Astrocyte (in vitro differentiated cells and primary cell): Measurements from ENCODE around the gene GOLGA6D. TPM values are rescaled to one million over a fixed set of nuclear protein-coding genes. Genes with fewer than 3 reads are reported as not detected.
A peak's percentile ranks its signal among the peaks of the same experiment; 100 is the strongest.
"Not testable (repeated sequence)": the region's sequence is repeated elsewhere in the genome, so short reads cannot be mapped to it uniquely, and the experiment has no call there.

ENCODE experiments used
- DNase-seq: peaks from one replicate; pipeline ENCODE4 v3.0.0-alpha.2; 2010; ENCODE audit warnings: low read depth
- FAIRE-seq: peaks from 2 replicates; lab custom pipeline; 2011; peaks lifted over from hg19 to GRCh38; lab: Jason Lieb, UNC
- H2AFZ ChIP-seq: 2 replicates; pipeline ENCODE4 v1.6.0; 2012; ENCODE audit warnings: low read depth, low read length, inconsistent platforms
- H3K27ac ChIP-seq: 2 replicates; pipeline ENCODE4 v1.5.1; 2011; ENCODE audit warnings: low read depth, low read length, inconsistent platforms
- H3K27me3 ChIP-seq: 2 replicates; pipeline ENCODE4 v1.6.0; 2011; ENCODE audit warnings: low read length, inconsistent platforms; ENCODE audit not compliant: insufficient read depth
- H3K36me3 ChIP-seq: 2 replicates; pipeline ENCODE4 v1.5.1; 2011; ENCODE audit warnings: low read length, inconsistent platforms; ENCODE audit not compliant: insufficient read depth
- H3K4me1 ChIP-seq: 2 replicates; pipeline ENCODE4 v1.5.1; 2011; ENCODE audit warnings: low read length, inconsistent platforms; ENCODE audit not compliant: insufficient read depth
- H3K4me2 ChIP-seq: 2 replicates; pipeline ENCODE4 v1.6.0; 2012; ENCODE audit warnings: low read length, inconsistent platforms
- H3K4me3 ChIP-seq: 2 replicates; pipeline ENCODE4 v1.5.1; 2011; ENCODE audit warnings: low read depth, mild to moderate bottlenecking, low read length, inconsistent platforms; ENCODE audit not compliant: insufficient read depth
- H3K79me2 ChIP-seq: 2 replicates; pipeline ENCODE4 v1.6.0; 2012; ENCODE audit warnings: mild to moderate bottlenecking, low read length, inconsistent platforms; ENCODE audit not compliant: insufficient read depth
- H3K9ac ChIP-seq: 2 replicates; pipeline ENCODE4 v1.6.0; 2012; ENCODE audit warnings: mild to moderate bottlenecking, low read length, inconsistent platforms
- H3K9me3 ChIP-seq: 2 replicates; pipeline ENCODE4 v1.5.1; 2012; ENCODE audit warnings: low read depth, mild to moderate bottlenecking, low read length, inconsistent platforms; ENCODE audit not compliant: insufficient read depth
- H4K20me1 ChIP-seq: 2 replicates; pipeline ENCODE4 v1.6.0; 2012; ENCODE audit warnings: low read length, inconsistent platforms; ENCODE audit not compliant: insufficient read depth
- H3K27ac Mint-ChIP-seq: one replicate; pipeline ENCODE4 v1.8.0; 2021; ENCODE audit warnings: mild to moderate bottlenecking, mixed read lengths; ENCODE audit not compliant: unreplicated experiment
- H3K27me3 Mint-ChIP-seq: one replicate; pipeline ENCODE4 v1.8.0; 2021; ENCODE audit warnings: low read depth, mixed read lengths; ENCODE audit not compliant: unreplicated experiment
- H3K36me3 Mint-ChIP-seq: one replicate; pipeline ENCODE4 v1.8.0; 2021; ENCODE audit warnings: low read depth, mixed read lengths; ENCODE audit not compliant: unreplicated experiment
- H3K4me1 Mint-ChIP-seq: one replicate; pipeline ENCODE4 v1.8.0; 2021; ENCODE audit warnings: low read depth, mixed read lengths; ENCODE audit not compliant: unreplicated experiment
- H3K4me3 Mint-ChIP-seq: one replicate; pipeline ENCODE4 v1.8.0; 2021; ENCODE audit warnings: mild to moderate bottlenecking, moderate library complexity, mixed read lengths; ENCODE audit not compliant: unreplicated experiment
- H3K9me3 Mint-ChIP-seq: one replicate; pipeline ENCODE4 v1.8.0; 2021; ENCODE audit warnings: mild to moderate bottlenecking, mixed read lengths; ENCODE audit not compliant: unreplicated experiment
- CTCF ChIP-seq: IDR thresholded peaks from 2 replicates; pipeline ENCODE4 v1.5.1; 2011; ENCODE audit warnings: low read depth, mild to moderate bottlenecking, inconsistent platforms, low read length, moderate library complexity; ENCODE audit not compliant: insufficient read depth
- total RNA-seq: library from RNA; stranded (reverse); gene quantifications from 2 replicates; pipeline ENCODE4 v1.2.1, GENCODE V29; 2021

Gene GOLGA6D
- total RNA-seq, 1 donor from 2014 or later, result not detected

- H3K4me2 ChIP-seq, FAIRE-seq, DNase-seq, H3K4me1 Mint-ChIP-seq, H2AFZ ChIP-seq, H3K27me3 Mint-ChIP-seq, H3K4me3 Mint-ChIP-seq, H3K36me3 ChIP-seq, H3K27ac ChIP-seq, H3K9me3 ChIP-seq, H3K4me3 ChIP-seq, H3K27me3 ChIP-seq, H3K9ac ChIP-seq, H3K27ac Mint-ChIP-seq, H3K36me3 Mint-ChIP-seq, H3K4me1 ChIP-seq, H3K79me2 ChIP-seq, H4K20me1 ChIP-seq, H3K9me3 Mint-ChIP-seq: not testable (repeated sequence)
Measured at GRCh38 chr15:75298541-75299310, 16.1 kb downstream of the GOLGA6D start.

- not testable (repeated sequence) for H3K36me3 ChIP-seq, H3K9me3 Mint-ChIP-seq, H3K79me2 ChIP-seq, H4K20me1 ChIP-seq, DNase-seq, H3K27me3 ChIP-seq, FAIRE-seq, H3K4me2 ChIP-seq, H3K27me3 Mint-ChIP-seq, H3K4me3 Mint-ChIP-seq, H3K9ac ChIP-seq, H2AFZ ChIP-seq, H3K9me3 ChIP-seq, H3K36me3 Mint-ChIP-seq, H3K4me1 ChIP-seq, H3K27ac Mint-ChIP-seq, H3K27ac ChIP-seq, H3K4me1 Mint-ChIP-seq, H3K4me3 ChIP-seq
- peak; percentile 15 for TF ChIP-seq CTCF
Measured at GRCh38 chr15:75299311-75299688, 16.7 kb downstream of the GOLGA6D start.

- not testable (repeated sequence) for H3K4me1 ChIP-seq, H3K4me3 ChIP-seq, H3K27me3 ChIP-seq, H3K4me3 Mint-ChIP-seq, H3K27ac Mint-ChIP-seq, H2AFZ ChIP-seq, H3K4me2 ChIP-seq, FAIRE-seq, H3K9me3 Mint-ChIP-seq, H3K36me3 Mint-ChIP-seq, H3K9ac ChIP-seq, H4K20me1 ChIP-seq, H3K36me3 ChIP-seq, H3K79me2 ChIP-seq, H3K27me3 Mint-ChIP-seq, H3K9me3 ChIP-seq, H3K27ac ChIP-seq, DNase-seq, H3K4me1 Mint-ChIP-seq
Measured at GRCh38 chr15:75300026-75300425, 17.4 kb downstream of the GOLGA6D start.
